ENCODE data around the gene SCARB2. TPM values are rescaled to one million over a fixed set of nuclear protein-coding genes. Genes with fewer than 3 reads are reported as not detected.
A peak's percentile ranks its signal among the peaks of the same experiment; 100 is the strongest.

The SCARB2 gene
- total RNA-seq, 1 donor from 2014 or later = 172 TPM

- H3K27ac ChIP-seq (ENCODE audit: low read depth, low read length) = no peak overlapping the region
- H2AFZ ChIP-seq (ENCODE audit: low read depth, low read length) = no peak overlapping the region
- H3K36me3 Mint-ChIP-seq (ENCODE audit: low read depth, unreplicated experiment) = no peaks in the 10 kb centered on the region
- no peaks in the 10 kb centered on the region for H3K27me3 Mint-ChIP-seq (ENCODE audit: low read depth, unreplicated experiment)
- peaks cover 31% of the 10 kb centered on the region for H3K4me1 ChIP-seq (ENCODE audit: insufficient read depth, low read length)
- H3K9ac ChIP-seq (ENCODE audit: low read length) = no peak overlapping the region
- H3K4me3 ChIP-seq (ENCODE audit: insufficient read depth, low read depth, low read length) = no peak overlapping the region
- DNase-seq (ENCODE audit: low read depth) (no peak), FAIRE-seq (no peak)
- peaks cover 37% of the 10 kb centered on the region for H4K20me1 ChIP-seq (ENCODE audit: insufficient read depth, low read length)
- no peak for TF ChIP-seq EZH2 (IDR thresholded peaks at IDR 0.05; ENCODE audit: insufficient read depth, low read length)
- no peak for TF ChIP-seq CTCF (IDR thresholded peaks at IDR 0.05; ENCODE audit: insufficient read depth, low read depth, low read length)
- no peaks in the 10 kb centered on the region for H3K36me3 ChIP-seq (ENCODE audit: insufficient read depth, low read length)
- peaks cover 44% of the 10 kb centered on the region for H3K4me1 Mint-ChIP-seq (ENCODE audit: low read depth, unreplicated experiment)
- no peaks in the 10 kb centered on the region for H3K9me3 Mint-ChIP-seq (ENCODE audit: unreplicated experiment)
- peak overlapping the region; percentile 36 for H3K27ac Mint-ChIP-seq (ENCODE audit: unreplicated experiment)
- no peaks in the 10 kb centered on the region for H3K9me3 ChIP-seq (ENCODE audit: insufficient read depth, low read depth, low read length)
- H3K79me2 ChIP-seq (ENCODE audit: insufficient read depth, low read length) = peaks cover 84% of the 10 kb centered on the region
- H3K27me3 ChIP-seq (ENCODE audit: insufficient read depth, low read length) = no peaks in the 10 kb centered on the region
- H3K4me3 Mint-ChIP-seq (ENCODE audit: unreplicated experiment) = peak overlapping the region; percentile 94
- H3K4me2 ChIP-seq (ENCODE audit: low read length) = peak overlapping the region; percentile 30
Measured at GRCh38 chr4:76210452-76210851, 3.2 kb downstream of the SCARB2 start.

- Mint-ChIP-seq H3K27me3 (ENCODE audit: low read depth, unreplicated experiment) (no peaks in the 10 kb centered on the region), H3K9me3 (ENCODE audit: unreplicated experiment) (no peaks in the 10 kb centered on the region), H3K27ac (ENCODE audit: unreplicated experiment) (no peak overlapping the region), H3K4me1 (ENCODE audit: low read depth, unreplicated experiment) (peaks cover 44% of the 10 kb centered on the region), H3K4me3 (ENCODE audit: unreplicated experiment) (no peak overlapping the region), H3K36me3 (ENCODE audit: low read depth, unreplicated experiment) (no peaks in the 10 kb centered on the region)
- Histone ChIP-seq H3K4me3 (ENCODE audit: insufficient read depth, low read depth, low read length) (no peak overlapping the region), H3K4me2 (ENCODE audit: low read length) (no peak overlapping the region), H3K4me1 (ENCODE audit: insufficient read depth, low read length) (peaks cover 31% of the 10 kb centered on the region), H2AFZ (ENCODE audit: low read depth, low read length) (no peak overlapping the region), H4K20me1 (ENCODE audit: insufficient read depth, low read length) (peaks cover 43% of the 10 kb centered on the region), H3K27ac (ENCODE audit: low read depth, low read length) (no peak overlapping the region), H3K36me3 (ENCODE audit: insufficient read depth, low read length) (no peaks in the 10 kb centered on the region), H3K27me3 (ENCODE audit: insufficient read depth, low read length) (no peaks in the 10 kb centered on the region), H3K79me2 (ENCODE audit: insufficient read depth, low read length) (peaks cover 89% of the 10 kb centered on the region), H3K9ac (ENCODE audit: low read length) (no peak overlapping the region), H3K9me3 (ENCODE audit: insufficient read depth, low read depth, low read length) (no peaks in the 10 kb centered on the region)
- TF ChIP-seq EZH2 (IDR thresholded peaks at IDR 0.05; ENCODE audit: insufficient read depth, low read length) = no peak
- no peak for TF ChIP-seq CTCF (IDR thresholded peaks at IDR 0.05; ENCODE audit: insufficient read depth, low read depth, low read length)
- DNase-seq (ENCODE audit: low read depth) = no peak
- no peak for FAIRE-seq
Measured at GRCh38 chr4:76209881-76210280, 3.7 kb downstream of the SCARB2 start.

- Histone ChIP-seq H3K4me1 (ENCODE audit: insufficient read depth, low read length) (peaks cover 24% of the 10 kb centered on the region), H2AFZ (ENCODE audit: low read depth, low read length) (peak overlapping the region; percentile 12), H3K9me3 (ENCODE audit: insufficient read depth, low read depth, low read length) (no peaks in the 10 kb centered on the region), H4K20me1 (ENCODE audit: insufficient read depth, low read length) (peaks cover 53% of the 10 kb centered on the region), H3K4me2 (ENCODE audit: low read length) (peak overlapping the region; percentile 83), H3K27ac (ENCODE audit: low read depth, low read length) (peak overlapping the region; percentile 65), H3K27me3 (ENCODE audit: insufficient read depth, low read length) (no peaks in the 10 kb centered on the region), H3K4me3 (ENCODE audit: insufficient read depth, low read depth, low read length) (peak overlapping the region; percentile 27), H3K79me2 (ENCODE audit: insufficient read depth, low read length) (peaks cover 100% of the 10 kb centered on the region), H3K9ac (ENCODE audit: low read length) (peak overlapping the region; percentile 67), H3K36me3 (ENCODE audit: insufficient read depth, low read length) (no peaks in the 10 kb centered on the region)
- no peaks in the 10 kb centered on the region for H3K9me3 Mint-ChIP-seq (ENCODE audit: unreplicated experiment)
- peaks cover 41% of the 10 kb centered on the region for H3K4me1 Mint-ChIP-seq (ENCODE audit: low read depth, unreplicated experiment)
- H3K27me3 Mint-ChIP-seq (ENCODE audit: low read depth, unreplicated experiment) = no peaks in the 10 kb centered on the region
- DNase-seq (ENCODE audit: low read depth) (peak; percentile 73), FAIRE-seq (no peak)
- peak overlapping the region; percentile 51 for H3K27ac Mint-ChIP-seq (ENCODE audit: unreplicated experiment)
- no peaks in the 10 kb centered on the region for H3K36me3 Mint-ChIP-seq (ENCODE audit: low read depth, unreplicated experiment)
- TF ChIP-seq CTCF (IDR thresholded peaks at IDR 0.05; ENCODE audit: insufficient read depth, low read depth, low read length) = no peak
- TF ChIP-seq EZH2 (IDR thresholded peaks at IDR 0.05; ENCODE audit: insufficient read depth, low read length) = no peak
- peak overlapping the region; percentile 1 for H3K4me3 Mint-ChIP-seq (ENCODE audit: unreplicated experiment)
Measured at GRCh38 chr4:76208005-76208765, 5.4 kb downstream of the SCARB2 start.
